Measurements from ENCODE around the gene RASGEF1C. TPM values are rescaled to one million over a fixed set of nuclear protein-coding genes. Genes with fewer than 3 reads are reported as not detected.

Gene RASGEF1C
- total RNA-seq, 4 donors from 2014 or later = 0.38 to 0.51 TPM; not detected in 2

GRCh38 chr5:180138976-180139730 is 69.9 kb downstream of the RASGEF1C start:
- TF ChIP-seq CTCF (IDR thresholded peaks at IDR 0.05; ENCODE audit: low read depth) = no peak

GRCh38 chr5:180138214-180138975 is 70.6 kb downstream of the RASGEF1C start:
- no peak for TF ChIP-seq CTCF (IDR thresholded peaks at IDR 0.05; ENCODE audit: low read depth)

- TF ChIP-seq CTCF (IDR thresholded peaks at IDR 0.05; ENCODE audit: low read depth) = no peak
Observed at GRCh38 chr5:180137401-180138213, 71.4 kb downstream of the RASGEF1C start.

- TF ChIP-seq CTCF (IDR thresholded peaks at IDR 0.05; ENCODE audit: low read depth) = no peak
Observed at GRCh38 chr5:180136630-180137381, 72.2 kb downstream of the RASGEF1C start.

- no peak for TF ChIP-seq CTCF (IDR thresholded peaks at IDR 0.05; ENCODE audit: low read depth)
Observed at GRCh38 chr5:180135967-180136629, 72.9 kb downstream of the RASGEF1C start.

GRCh38 chr5:180135128-180135955 is 73.7 kb downstream of the RASGEF1C start:
- no peak for TF ChIP-seq CTCF (IDR thresholded peaks at IDR 0.05; ENCODE audit: low read depth)

Data from subcutaneous adipose tissue (tissue), 4 donors.